ENCODE results near the gene ADAT2. TPM values are rescaled to one million over a fixed set of nuclear protein-coding genes. Genes with fewer than 3 reads are reported as not detected.
"Not testable (repeated sequence)": the region's sequence is repeated elsewhere in the genome, so short reads cannot be mapped to it uniquely, and the experiment has no call there.

Gene ADAT2
- total and polyA plus RNA-seq, 2 experiments from 2014 or later, result 3.1 to 3.4 TPM

DNA sequence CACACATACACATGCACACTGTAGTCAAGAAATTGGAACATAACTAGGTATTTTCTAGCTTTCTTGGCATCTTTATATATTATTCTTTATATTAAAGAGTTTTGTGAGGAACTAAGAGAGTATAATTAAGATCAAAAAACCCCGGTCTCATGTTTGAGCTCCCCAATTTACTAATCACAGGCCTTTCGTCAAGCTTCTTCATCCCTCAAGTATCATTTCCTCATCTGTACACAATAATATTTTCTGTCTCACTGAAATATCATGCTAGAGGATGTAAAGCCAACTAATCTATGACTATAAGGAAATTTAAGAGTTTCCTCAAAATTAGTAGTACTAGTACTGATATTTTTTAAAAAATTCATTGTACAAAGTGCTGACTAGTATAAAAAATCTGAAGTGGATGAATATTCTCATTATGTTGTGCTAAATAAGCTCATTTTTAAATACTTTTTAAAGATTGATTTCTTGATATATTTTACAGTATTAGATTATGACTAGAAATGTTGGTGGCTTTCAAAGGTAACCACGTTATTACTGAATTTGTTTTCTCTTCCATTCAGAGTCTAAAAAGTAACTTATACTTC, 28.1 kb upstream of the ADAT2 start:
- H3K79me2 ChIP-seq, result no peaks in the 10 kb centered on the region
- H3K27me3 ChIP-seq, result no peaks in the 10 kb centered on the region
- H3K27ac ChIP-seq, result no peak overlapping the region
- no peaks in the 10 kb centered on the region for H4K20me1 ChIP-seq (ENCODE audit: insufficient read depth, poor library complexity, severe bottlenecking)
- WGBS (ENCODE audit: low lambda C conversion rate, missing lambda C conversion rate), result 98% methylated on average over 3 of the region's 3 CpGs
- no peak overlapping the region for H3K4me3 ChIP-seq
- no peaks in the 10 kb centered on the region for H3K36me3 ChIP-seq (replicated peaks; ENCODE audit: insufficient read depth, low read depth)
- no peak overlapping the region for H2AFZ ChIP-seq
- DNase-seq (ENCODE audit: low spot score), result no peak
- TF ChIP-seq EZH2phosphoT487 (IDR thresholded peaks at IDR 0.05; ENCODE audit: low read depth, severe bottlenecking, unreplicated experiment), result no peak
- no peak for TF ChIP-seq EZH2 (IDR thresholded peaks at IDR 0.05; ENCODE audit: borderline replicate concordance)
- TF ChIP-seq, protein P1, sequence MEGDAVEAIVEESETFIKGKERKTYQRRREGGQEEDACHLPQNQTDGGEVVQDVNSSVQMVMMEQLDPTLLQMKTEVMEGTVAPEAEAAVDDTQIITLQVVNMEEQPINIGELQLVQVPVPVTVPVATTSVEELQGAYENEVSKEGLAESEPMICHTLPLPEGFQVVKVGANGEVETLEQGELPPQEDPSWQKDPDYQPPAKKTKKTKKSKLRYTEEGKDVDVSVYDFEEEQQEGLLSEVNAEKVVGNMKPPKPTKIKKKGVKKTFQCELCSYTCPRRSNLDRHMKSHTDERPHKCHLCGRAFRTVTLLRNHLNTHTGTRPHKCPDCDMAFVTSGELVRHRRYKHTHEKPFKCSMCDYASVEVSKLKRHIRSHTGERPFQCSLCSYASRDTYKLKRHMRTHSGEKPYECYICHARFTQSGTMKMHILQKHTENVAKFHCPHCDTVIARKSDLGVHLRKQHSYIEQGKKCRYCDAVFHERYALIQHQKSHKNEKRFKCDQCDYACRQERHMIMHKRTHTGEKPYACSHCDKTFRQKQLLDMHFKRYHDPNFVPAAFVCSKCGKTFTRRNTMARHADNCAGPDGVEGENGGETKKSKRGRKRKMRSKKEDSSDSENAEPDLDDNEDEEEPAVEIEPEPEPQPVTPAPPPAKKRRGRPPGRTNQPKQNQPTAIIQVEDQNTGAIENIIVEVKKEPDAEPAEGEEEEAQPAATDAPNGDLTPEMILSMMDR (IDR thresholded peaks at IDR 0.05; ENCODE audit: poor library complexity), result no peak
- no peaks in the 10 kb centered on the region for H3K9me3 ChIP-seq (ENCODE audit: low read depth)
- H3K4me2 ChIP-seq, result no peak overlapping the region
- H3K9me2 ChIP-seq (replicated peaks; ENCODE audit: insufficient read depth), result no peaks in the 10 kb centered on the region
- H3K4me1 ChIP-seq (ENCODE audit: insufficient read depth), result no peaks in the 10 kb centered on the region

DNA sequence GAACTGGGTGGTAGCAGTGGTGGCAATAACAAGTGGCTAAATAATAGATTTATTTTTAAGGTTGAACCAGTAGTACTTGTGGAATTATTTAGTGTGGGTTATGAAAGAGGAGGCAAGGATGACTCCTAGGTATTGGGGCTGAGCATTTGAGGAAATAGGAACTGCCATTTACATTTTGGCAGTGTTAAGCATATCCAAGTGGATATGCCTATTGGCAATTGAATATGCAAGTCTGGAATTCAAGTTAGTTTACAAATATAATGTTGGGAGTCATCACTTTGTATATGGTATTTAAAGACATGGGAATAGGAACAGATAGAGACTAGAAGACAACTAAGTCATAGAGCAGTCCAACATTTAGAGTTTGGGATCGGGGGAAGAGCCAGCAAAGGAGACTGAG, 26.1 kb upstream of the ADAT2 start:
- WGBS (ENCODE audit: low lambda C conversion rate, missing lambda C conversion rate), result 83% methylated on average over 1 of the region's 1 CpG
- Histone ChIP-seq H4K20me1 (ENCODE audit: insufficient read depth, poor library complexity, severe bottlenecking) (no peaks in the 10 kb centered on the region), H3K27ac (no peak overlapping the region), H2AFZ (no peak overlapping the region), H3K4me3 (no peak overlapping the region), H3K4me2 (no peak overlapping the region), H3K9me3 (ENCODE audit: low read depth) (no peaks in the 10 kb centered on the region), H3K9me2 (replicated peaks; ENCODE audit: insufficient read depth) (no peaks in the 10 kb centered on the region), H3K79me2 (no peaks in the 10 kb centered on the region), H3K4me1 (ENCODE audit: insufficient read depth) (no peaks in the 10 kb centered on the region), H3K27me3 (no peaks in the 10 kb centered on the region), H3K36me3 (replicated peaks; ENCODE audit: insufficient read depth, low read depth) (no peaks in the 10 kb centered on the region)
- TF ChIP-seq EZH2 (IDR thresholded peaks at IDR 0.05; ENCODE audit: borderline replicate concordance), result no peak
- TF ChIP-seq, protein P1 (IDR thresholded peaks at IDR 0.05; ENCODE audit: poor library complexity), result no peak
- no peak for TF ChIP-seq EZH2phosphoT487 (IDR thresholded peaks at IDR 0.05; ENCODE audit: low read depth, severe bottlenecking, unreplicated experiment)
- DNase-seq (ENCODE audit: low spot score), result no peak

DNA sequence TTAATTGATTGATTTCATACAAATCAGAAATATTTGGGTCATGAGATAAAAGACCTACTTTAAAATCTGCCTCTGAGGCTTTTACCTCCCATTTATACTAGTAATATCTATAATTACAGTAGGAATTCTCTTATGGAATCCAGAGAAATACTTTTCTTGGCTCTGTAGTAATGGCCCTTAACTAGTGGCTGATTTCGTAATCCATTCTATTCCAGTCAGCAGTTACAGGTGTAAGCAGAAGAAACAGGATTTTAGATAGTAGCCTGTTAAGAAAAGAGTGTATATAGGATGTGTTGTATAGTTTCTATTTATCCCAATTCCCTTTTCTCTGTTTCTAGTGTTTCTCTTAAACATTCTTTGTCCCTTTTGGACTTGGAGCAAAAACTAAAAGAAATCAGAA, 21.3 kb upstream of the ADAT2 start:
- Histone ChIP-seq H3K27ac (no peak overlapping the region), H4K20me1 (ENCODE audit: insufficient read depth, poor library complexity, severe bottlenecking) (no peaks in the 10 kb centered on the region), H3K4me2 (no peak overlapping the region), H3K79me2 (no peaks in the 10 kb centered on the region), H3K4me1 (ENCODE audit: insufficient read depth) (no peaks in the 10 kb centered on the region), H3K9me3 (ENCODE audit: low read depth) (no peaks in the 10 kb centered on the region), H3K4me3 (no peak overlapping the region), H3K9me2 (replicated peaks; ENCODE audit: insufficient read depth) (no peaks in the 10 kb centered on the region), H3K36me3 (replicated peaks; ENCODE audit: insufficient read depth, low read depth) (no peaks in the 10 kb centered on the region), H2AFZ (no peak overlapping the region), H3K27me3 (no peaks in the 10 kb centered on the region)
- DNase-seq (ENCODE audit: low spot score), result no peak
- 95% methylated on average over 1 of the region's 1 CpG for WGBS (ENCODE audit: low lambda C conversion rate, missing lambda C conversion rate)
- no peak for TF ChIP-seq EZH2 (IDR thresholded peaks at IDR 0.05; ENCODE audit: borderline replicate concordance)
- TF ChIP-seq EZH2phosphoT487 (IDR thresholded peaks at IDR 0.05; ENCODE audit: low read depth, severe bottlenecking, unreplicated experiment), result no peak
- TF ChIP-seq, protein P1 (IDR thresholded peaks at IDR 0.05; ENCODE audit: poor library complexity), result no peak

DNA sequence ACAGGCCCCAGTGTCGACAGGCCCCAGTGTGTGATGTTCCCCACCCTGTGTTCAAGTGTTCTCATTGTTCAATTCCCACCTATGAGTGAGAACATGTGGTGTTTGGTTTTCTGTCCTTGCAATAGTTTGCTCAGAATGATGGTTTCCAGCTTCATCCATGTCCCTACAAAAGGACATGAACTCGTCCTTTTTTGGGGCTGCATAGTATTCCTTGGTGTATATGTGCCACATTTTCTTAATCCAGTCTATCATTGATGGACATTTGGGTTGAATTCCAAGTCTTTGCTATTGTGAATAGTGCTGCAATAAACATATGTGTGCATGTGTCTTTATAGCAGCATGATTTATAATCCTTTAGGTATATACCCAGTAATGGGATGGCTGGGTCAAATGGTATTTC, 18.3 kb upstream of the ADAT2 start:
- H3K27ac ChIP-seq; H3K27me3 ChIP-seq; H4K20me1 ChIP-seq (ENCODE audit: insufficient read depth, poor library complexity, severe bottlenecking); H3K9me3 ChIP-seq (ENCODE audit: low read depth); DNase-seq (ENCODE audit: low spot score); H3K4me3 ChIP-seq; H3K36me3 ChIP-seq (replicated peaks; ENCODE audit: insufficient read depth, low read depth); H3K79me2 ChIP-seq; H3K4me1 ChIP-seq (ENCODE audit: insufficient read depth); H2AFZ ChIP-seq; H3K4me2 ChIP-seq; H3K9me2 ChIP-seq (replicated peaks; ENCODE audit: insufficient read depth): not testable (repeated sequence)
- WGBS (ENCODE audit: low lambda C conversion rate, missing lambda C conversion rate), result 95% methylated on average over 2 of the region's 2 CpGs
